Activated naive CD4-positive, alpha-beta T cell treated with anti-CD3 and anti-CD28 coated beads for 36 hours (primary cell): ENCODE data around the gene CCNC. TPM values are rescaled to one million over a fixed set of nuclear protein-coding genes. Genes with fewer than 3 reads are reported as not detected.

ENCODE experiments used
- CTCF ChIA-PET: fragments of 350-600 bp; sonication (Branson Sonifier 250); formaldehyde crosslinking; loops from one replicate; lab custom pipeline; 2021; ENCODE audit warnings: antibody characterized with exemption; lab: Charles Lee
- DNase-seq: peaks from one replicate; pipeline ENCODE4 v3.0.0-alpha.2; 2020
- H3K27ac Mint-ChIP-seq: one replicate; pipeline ENCODE4 v1.8.0; 2021; ENCODE audit warnings: mild to moderate bottlenecking, mixed read lengths
- H3K27me3 Mint-ChIP-seq: one replicate; pipeline ENCODE4 v1.8.0; 2021; ENCODE audit warnings: low read depth, mixed read lengths
- H3K36me3 Mint-ChIP-seq: one replicate; pipeline ENCODE4 v1.8.0; 2021; ENCODE audit warnings: low read depth, mixed read lengths
- H3K4me1 Mint-ChIP-seq: one replicate; pipeline ENCODE4 v1.8.0; 2021; ENCODE audit warnings: low read depth, mixed read lengths
- H3K4me3 Mint-ChIP-seq: one replicate; pipeline ENCODE4 v1.8.0; 2021; ENCODE audit warnings: mild to moderate bottlenecking, moderate library complexity, mixed read lengths
- H3K9me3 Mint-ChIP-seq: one replicate; pipeline ENCODE4 v1.8.0; 2021; ENCODE audit warnings: mixed read lengths
- intact Hi-C: fragments of 100-400 bp; cut with micrococcal nuclease; formaldehyde crosslinking; loops from one replicate; pipeline ENCODE4 v1.15.1; 2023
- total RNA-seq, 2 experiments: library from RNA; stranded (reverse); gene quantifications; one replicate each; pipeline ENCODE4 v1.2.3, GENCODE V29; 2021

Gene CCNC
- total RNA-seq, 2 experiments from 2014 or later: 51.6 to 51.8 TPM

DNA sequence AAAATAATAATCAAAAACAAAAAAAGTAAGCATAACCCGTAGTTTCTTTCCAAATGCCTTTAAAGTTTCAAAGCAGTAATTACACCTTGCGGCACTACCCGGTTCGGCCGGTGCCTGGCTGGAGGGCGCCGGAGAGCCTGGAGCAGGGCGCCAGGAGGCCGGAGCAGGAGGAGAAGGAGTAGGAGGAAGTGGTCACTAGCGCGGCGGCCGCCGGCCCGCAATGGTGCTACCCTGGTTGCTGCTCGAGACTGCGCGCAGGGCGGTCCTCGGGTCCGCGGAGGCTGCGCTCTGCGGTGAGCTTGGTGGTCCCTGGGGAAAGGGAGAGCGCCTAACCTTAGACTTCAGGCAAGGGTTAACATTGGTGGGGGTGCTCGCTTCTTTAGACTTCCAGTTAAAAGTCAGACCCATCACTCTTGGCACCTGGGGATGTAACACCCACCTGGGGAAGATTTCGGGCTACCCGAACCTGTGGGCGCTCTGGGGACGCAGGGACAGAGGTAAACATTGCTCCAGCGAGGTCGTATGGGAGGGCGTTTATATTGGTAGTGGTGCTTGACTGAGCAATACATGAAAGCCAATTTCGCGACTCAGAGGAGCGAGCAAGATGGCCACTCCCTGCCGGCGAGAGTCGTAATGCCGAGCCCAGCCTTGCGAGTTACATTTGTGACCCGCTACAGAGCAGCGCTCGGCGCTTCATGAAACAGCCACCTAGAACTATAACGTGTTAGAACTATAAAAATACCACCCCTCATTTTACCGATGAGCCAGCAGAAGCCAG is 47.4 kb downstream of the CCNC start:
- no peaks in the 10 kb centered on the region for H3K9me3 Mint-ChIP-seq
- DNase-seq: peak; percentile 80
- H3K27me3 Mint-ChIP-seq: peaks cover 3% of the 10 kb centered on the region
- H3K36me3 Mint-ChIP-seq: peaks cover 3% of the 10 kb centered on the region
- peak overlapping the region; percentile 96 for H3K4me3 Mint-ChIP-seq
- peak overlapping the region; percentile 84 for H3K27ac Mint-ChIP-seq
- peaks cover 12% of the 10 kb centered on the region for H3K4me1 Mint-ChIP-seq
- intact Hi-C loops: loop anchor here (1.0 to 2.0 kb wide), 3 partner anchors 47 to 96 kb away; partner anchors contain the start of genes CCNC and PNISR
- CTCF ChIA-PET: interaction anchor here (0.7 to 2.4 kb wide), 8 partner anchors 9 to 226 kb away, joined by 3 to 13 read pairs (median 4); partner anchors contain the start of gene CCNC

DNA sequence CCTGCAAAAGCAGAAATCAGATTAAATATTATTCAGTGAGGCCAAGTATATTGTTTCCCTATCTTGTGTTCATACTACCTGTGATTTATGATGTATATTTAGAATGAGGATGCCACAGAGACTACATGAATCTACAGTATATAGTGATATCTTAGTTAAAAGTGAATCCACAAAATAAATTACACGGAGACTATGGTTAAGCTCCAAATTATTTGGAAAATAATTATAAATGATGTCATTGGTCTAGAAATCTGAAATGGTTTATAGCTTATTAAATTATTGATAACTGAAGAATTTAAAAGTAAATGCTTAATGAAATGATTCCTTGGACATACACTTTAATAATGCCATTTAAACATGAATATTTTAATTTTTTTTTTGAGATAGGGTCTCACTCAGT is 49.0 kb downstream of the CCNC start:
- H3K9me3 Mint-ChIP-seq: no peaks in the 10 kb centered on the region
- no peak for DNase-seq
- CTCF ChIA-PET: interaction anchor here (0.7 to 1.0 kb wide), 2 partner anchors 48 to 50 kb away, joined by 3 read pairs; no protein-coding TSS in a partner anchor
- intact Hi-C loops: no loop called here
- H3K4me1 Mint-ChIP-seq: peaks cover 11% of the 10 kb centered on the region
- H3K36me3 Mint-ChIP-seq: peaks cover 3% of the 10 kb centered on the region
- peaks cover 3% of the 10 kb centered on the region for H3K27me3 Mint-ChIP-seq
- H3K4me3 Mint-ChIP-seq: no peak overlapping the region
- H3K27ac Mint-ChIP-seq: no peak overlapping the region

DNA sequence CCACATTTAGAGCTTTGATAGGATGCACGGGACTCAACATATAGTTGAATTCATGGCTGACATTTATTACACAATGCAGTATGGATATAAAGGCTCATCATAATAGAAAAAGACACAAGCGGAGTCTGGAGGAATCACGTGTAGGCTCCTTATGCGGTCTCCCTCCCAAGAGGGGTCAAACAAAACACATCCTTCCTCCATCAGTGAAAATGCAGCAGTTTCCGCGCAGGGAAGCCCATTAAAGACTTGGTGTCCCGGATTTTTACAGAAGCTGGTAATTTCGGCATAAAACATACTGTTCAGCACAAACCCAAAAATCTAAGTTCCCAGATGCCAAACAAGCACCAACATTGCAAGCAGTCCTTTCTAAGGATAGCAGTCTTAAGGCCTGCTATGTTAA is 54.4 kb downstream of the CCNC start:
- peak overlapping the region; percentile 93 for H3K4me3 Mint-ChIP-seq
- H3K27me3 Mint-ChIP-seq: no peaks in the 10 kb centered on the region
- H3K36me3 Mint-ChIP-seq: no peaks in the 10 kb centered on the region
- CTCF ChIA-PET: interaction anchor here (1.0 kb wide), 1 partner anchor 9 kb away, joined by 4 read pairs; no protein-coding TSS in a partner anchor
- intact Hi-C loops: no loop called here
- no peak overlapping the region for H3K27ac Mint-ChIP-seq
- H3K4me1 Mint-ChIP-seq: peaks cover 27% of the 10 kb centered on the region
- no peak for DNase-seq
- H3K9me3 Mint-ChIP-seq: no peaks in the 10 kb centered on the region

DNA sequence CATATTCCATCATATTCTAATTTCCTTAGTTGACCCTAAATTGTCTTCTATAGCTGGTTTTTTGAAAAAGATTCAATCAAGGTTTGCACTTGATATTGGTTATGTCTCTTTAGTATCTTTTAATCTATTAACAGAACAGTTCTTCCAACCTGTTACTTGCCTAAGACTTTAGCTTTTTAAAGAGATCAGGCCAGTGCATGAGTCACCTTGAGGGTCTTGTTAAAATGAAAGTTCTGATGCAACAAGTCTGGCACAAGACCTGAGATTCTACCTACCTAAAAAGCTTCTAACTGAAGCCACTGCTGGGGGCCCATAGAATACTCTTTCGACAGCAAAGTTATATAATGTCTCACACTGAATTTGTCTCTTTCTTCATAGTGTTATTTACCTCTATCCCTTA is 56.4 kb downstream of the CCNC start:
- no peak for DNase-seq
- intact Hi-C loops: no loop called here
- Mint-ChIP-seq H3K4me1 (peaks cover 27% of the 10 kb centered on the region), H3K36me3 (peaks cover 7% of the 10 kb centered on the region), H3K27me3 (no peaks in the 10 kb centered on the region), H3K27ac (no peak overlapping the region), H3K4me3 (no peak overlapping the region), H3K9me3 (no peaks in the 10 kb centered on the region)
- CTCF ChIA-PET: interaction anchor here (0.6 to 2.8 kb wide), 3 partner anchors 9 to 59 kb away, joined by 4 to 13 read pairs (median 5); no protein-coding TSS in a partner anchor

DNA sequence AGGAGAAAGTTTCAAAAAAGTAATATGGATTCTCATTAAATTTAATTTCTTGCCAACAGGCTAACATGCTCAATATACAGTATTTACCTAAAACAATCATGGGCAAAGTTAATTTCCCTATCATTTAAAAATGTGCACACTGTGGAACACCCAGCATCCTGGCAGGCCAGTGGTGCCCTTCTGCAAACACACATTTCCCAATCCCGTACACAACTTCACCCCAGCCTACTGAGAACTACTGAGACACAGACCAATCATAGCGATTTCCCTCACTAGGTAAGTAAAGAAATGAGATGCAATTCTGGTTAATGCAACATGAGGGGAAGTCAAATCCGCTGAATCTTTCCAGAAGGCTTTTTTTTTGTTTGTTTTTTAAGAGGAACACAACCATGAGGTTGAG is 60.8 kb downstream of the CCNC start:
- H3K4me3 Mint-ChIP-seq: no peak overlapping the region
- no peak overlapping the region for H3K27ac Mint-ChIP-seq
- H3K36me3 Mint-ChIP-seq: peaks cover 23% of the 10 kb centered on the region
- H3K9me3 Mint-ChIP-seq: no peaks in the 10 kb centered on the region
- H3K4me1 Mint-ChIP-seq: peaks cover 5% of the 10 kb centered on the region
- intact Hi-C loops: no loop called here
- CTCF ChIA-PET: no interaction called here
- no peaks in the 10 kb centered on the region for H3K27me3 Mint-ChIP-seq
- no peak for DNase-seq

- DNase-seq: no peak
- no peaks in the 10 kb centered on the region for H3K9me3 Mint-ChIP-seq
- intact Hi-C loops: no loop called here
- CTCF ChIA-PET: no interaction called here
- H3K36me3 Mint-ChIP-seq: peaks cover 43% of the 10 kb centered on the region
- no peaks in the 10 kb centered on the region for H3K4me1 Mint-ChIP-seq
- H3K27ac Mint-ChIP-seq: no peak overlapping the region
- no peaks in the 10 kb centered on the region for H3K27me3 Mint-ChIP-seq
- H3K4me3 Mint-ChIP-seq: no peak overlapping the region
Observed at GRCh38 chr6:99501762-99502161, 66.7 kb downstream of the CCNC start.

DNA sequence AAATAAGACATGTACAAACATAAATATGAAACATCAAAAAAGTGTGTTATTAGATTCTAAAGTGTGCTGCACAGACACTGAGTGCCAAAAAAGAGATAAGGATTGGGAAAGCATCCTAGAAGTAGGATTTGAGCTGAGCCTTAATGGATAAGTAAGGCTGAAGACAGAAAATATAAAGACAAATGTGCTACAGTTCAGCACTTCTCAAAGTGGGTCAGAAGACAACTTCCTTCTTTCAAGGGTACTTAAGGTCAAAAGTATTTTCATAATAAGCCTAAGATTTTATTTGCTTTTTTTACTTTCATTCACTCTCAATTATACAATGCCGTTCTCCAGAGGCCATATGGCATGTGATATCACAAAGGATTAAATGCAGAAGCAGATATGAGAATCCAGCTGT is 70.0 kb downstream of the CCNC start:
- no peak for DNase-seq
- intact Hi-C loops: no loop called here
- Mint-ChIP-seq H3K36me3 (peaks cover 35% of the 10 kb centered on the region), H3K27me3 (no peaks in the 10 kb centered on the region), H3K4me3 (no peak overlapping the region), H3K4me1 (no peaks in the 10 kb centered on the region), H3K27ac (no peak overlapping the region), H3K9me3 (no peaks in the 10 kb centered on the region)
- CTCF ChIA-PET: no interaction called here

GRCh38 chr6:99495466-99495865 is 73.0 kb downstream of the CCNC start:
- Mint-ChIP-seq H3K27me3 (no peaks in the 10 kb centered on the region), H3K36me3 (peaks cover 18% of the 10 kb centered on the region), H3K9me3 (no peaks in the 10 kb centered on the region), H3K4me1 (peaks cover 9% of the 10 kb centered on the region), H3K4me3 (no peak overlapping the region), H3K27ac (no peak overlapping the region)
- DNase-seq: no peak
- intact Hi-C loops: no loop called here
- CTCF ChIA-PET: no interaction called here

Other genes starting within 250 kb of the CCNC start
- gene FAXC, start 219.0 kb downstream of the CCNC start, total RNA-seq: not detected
- 10 to 100 TPM; 17.4 to 17.7 TPM for gene COQ3, start 174.5 kb downstream of the CCNC start, total RNA-seq
- gene PNISR, start 143.4 kb downstream of the CCNC start, total RNA-seq: 100 to 1,000 TPM; 158 to 159 TPM
- 10 to 100 TPM; 13.2 to 13.8 TPM for gene USP45, start 53.2 kb downstream of the CCNC start, total RNA-seq
- gene PRDM13, start 38.2 kb upstream of the CCNC start, total RNA-seq: not detected